ENCODE data around the gene NUP88.
"Not testable (repeated sequence)": the region's sequence is repeated elsewhere in the genome, so short reads cannot be mapped to it uniquely, and the experiment has no call there.

DNA sequence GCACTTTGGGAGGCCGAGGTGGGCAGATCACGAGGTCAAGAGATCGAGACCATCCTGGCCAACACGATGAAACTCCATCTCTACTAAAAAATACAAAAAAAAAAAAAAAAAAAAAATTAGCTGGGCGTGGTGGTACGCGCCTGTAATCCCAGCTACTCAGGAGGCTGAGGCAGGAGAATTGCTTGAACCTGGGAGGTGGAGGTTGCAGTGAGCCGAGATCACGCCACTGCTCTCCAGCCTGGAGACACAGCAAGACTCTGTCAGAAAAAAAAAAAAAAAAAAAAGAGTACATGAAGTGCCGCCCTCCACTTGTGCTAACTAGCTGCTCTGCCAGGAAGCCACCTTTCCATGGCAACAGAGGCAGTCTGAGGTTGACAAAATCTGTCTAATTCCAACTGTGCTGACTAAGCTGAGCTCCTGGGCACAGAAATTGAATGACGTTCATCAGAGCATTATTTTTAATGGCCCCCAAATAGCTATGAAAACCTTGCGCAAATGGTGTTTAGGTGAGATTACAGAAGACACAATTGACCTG is 16.4 kb upstream of the NUP88 start:
- TF ChIP-seq, protein P1, sequence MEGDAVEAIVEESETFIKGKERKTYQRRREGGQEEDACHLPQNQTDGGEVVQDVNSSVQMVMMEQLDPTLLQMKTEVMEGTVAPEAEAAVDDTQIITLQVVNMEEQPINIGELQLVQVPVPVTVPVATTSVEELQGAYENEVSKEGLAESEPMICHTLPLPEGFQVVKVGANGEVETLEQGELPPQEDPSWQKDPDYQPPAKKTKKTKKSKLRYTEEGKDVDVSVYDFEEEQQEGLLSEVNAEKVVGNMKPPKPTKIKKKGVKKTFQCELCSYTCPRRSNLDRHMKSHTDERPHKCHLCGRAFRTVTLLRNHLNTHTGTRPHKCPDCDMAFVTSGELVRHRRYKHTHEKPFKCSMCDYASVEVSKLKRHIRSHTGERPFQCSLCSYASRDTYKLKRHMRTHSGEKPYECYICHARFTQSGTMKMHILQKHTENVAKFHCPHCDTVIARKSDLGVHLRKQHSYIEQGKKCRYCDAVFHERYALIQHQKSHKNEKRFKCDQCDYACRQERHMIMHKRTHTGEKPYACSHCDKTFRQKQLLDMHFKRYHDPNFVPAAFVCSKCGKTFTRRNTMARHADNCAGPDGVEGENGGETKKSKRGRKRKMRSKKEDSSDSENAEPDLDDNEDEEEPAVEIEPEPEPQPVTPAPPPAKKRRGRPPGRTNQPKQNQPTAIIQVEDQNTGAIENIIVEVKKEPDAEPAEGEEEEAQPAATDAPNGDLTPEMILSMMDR (IDR thresholded peaks at IDR 0.05): not testable (repeated sequence)
- not testable (repeated sequence) for TF ChIP-seq EP300, POLR2A, POLR2AphosphoS5 (IDR thresholded peaks at IDR 0.05)
